HEK293 (cell line): ENCODE measurements around the gene SPRY4.

Source experiments
- BCL11A ChIP-seq: fragments of 450-650 bp; formaldehyde crosslinking; IDR thresholded peaks from 2 replicates; pipeline ENCODE4 v1.5.1; 2016; ENCODE audit warnings: low read depth, missing biosample characterization, missing genetic modification characterization
- EGR2 ChIP-seq: fragments of 450-650 bp; formaldehyde crosslinking; IDR thresholded peaks from 2 replicates; pipeline ENCODE4 v1.5.1; 2016; ENCODE audit warnings: low read depth, missing biosample characterization, missing genetic modification characterization
- GLI2 ChIP-seq: fragments of 450-650 bp; formaldehyde crosslinking; IDR thresholded peaks from 2 replicates; pipeline ENCODE4; 2017; ENCODE audit warnings: missing biosample characterization, missing genetic modification characterization, low read depth, borderline replicate concordance
- KLF16 ChIP-seq: fragments of 450-650 bp; formaldehyde crosslinking; IDR thresholded peaks from 2 replicates; pipeline ENCODE4 v1.5.1; 2017; ENCODE audit warnings: missing biosample characterization, missing genetic modification characterization
- KLF7 ChIP-seq: fragments of 450-650 bp; formaldehyde crosslinking; IDR thresholded peaks from 2 replicates; pipeline ENCODE4 v1.5.1; 2016; ENCODE audit warnings: missing biosample characterization, missing genetic modification characterization, borderline replicate concordance
- OSR2 ChIP-seq: fragments of 450-650 bp; formaldehyde crosslinking; IDR thresholded peaks from 2 replicates; pipeline ENCODE4 v1.5.1; 2016; ENCODE audit warnings: missing biosample characterization, missing genetic modification characterization
- OVOL3 ChIP-seq: fragments of 450-650 bp; formaldehyde crosslinking; IDR thresholded peaks from 2 replicates; pipeline ENCODE4 v1.5.1; 2016; ENCODE audit warnings: missing biosample characterization, missing genetic modification characterization
- SP2 ChIP-seq: fragments of 450-650 bp; formaldehyde crosslinking; IDR thresholded peaks from 2 replicates; pipeline ENCODE4 v1.5.1; 2016; ENCODE audit warnings: missing biosample characterization, missing genetic modification characterization
- TRIM28 ChIP-seq: IDR thresholded peaks from 2 replicates; pipeline ENCODE4 v1.6.1; 2011; ENCODE audit warnings: low read length, control low read depth, borderline replicate concordance
- YY1 ChIP-seq: fragments of 450-650 bp; formaldehyde crosslinking; IDR thresholded peaks from 2 replicates; pipeline ENCODE4 v1.5.1; 2018; ENCODE audit warnings: missing biosample characterization, missing genetic modification characterization
- ZEB2 ChIP-seq: fragments of 450-650 bp; formaldehyde crosslinking; IDR thresholded peaks from 2 replicates; pipeline ENCODE4 v1.5.1; 2016; ENCODE audit warnings: missing biosample characterization, missing genetic modification characterization
- ZFP41 ChIP-seq: fragments of 450-650 bp; formaldehyde crosslinking; IDR thresholded peaks from 2 replicates; pipeline ENCODE4 v1.5.1; 2016; ENCODE audit warnings: missing biosample characterization, missing genetic modification characterization, borderline replicate concordance
- ZNF114 ChIP-seq: fragments of 450-650 bp; formaldehyde crosslinking; IDR thresholded peaks from 2 replicates; pipeline ENCODE4 v1.5.0; 2017; ENCODE audit warnings: missing biosample characterization, missing genetic modification characterization
- ZNF335 ChIP-seq: fragments of 450-650 bp; formaldehyde crosslinking; conservative IDR thresholded peaks from 2 replicates; pipeline ENCODE4 v1.5.1; 2016; ENCODE audit warnings: missing biosample characterization, missing genetic modification characterization
- ZNF37A ChIP-seq: fragments of 450-650 bp; IDR thresholded peaks from 2 replicates; pipeline ENCODE4 v1.5.1; 2018; ENCODE audit warnings: missing biosample characterization, missing genetic modification characterization
- ZNF501 ChIP-seq: fragments of 450-650 bp; formaldehyde crosslinking; IDR thresholded peaks from 2 replicates; pipeline ENCODE4 v1.5.1; 2016; ENCODE audit warnings: missing biosample characterization, missing genetic modification characterization
- ZNF600 ChIP-seq: fragments of 450-650 bp; formaldehyde crosslinking; IDR thresholded peaks from 2 replicates; pipeline ENCODE4 v1.5.1; 2016; ENCODE audit warnings: missing biosample characterization, missing genetic modification characterization
- ZNF629 ChIP-seq: fragments of 450-650 bp; formaldehyde crosslinking; IDR thresholded peaks from 2 replicates; pipeline ENCODE4 v1.5.1; 2017; ENCODE audit warnings: missing biosample characterization, missing genetic modification characterization
- ZNF670 ChIP-seq: fragments of 450-650 bp; formaldehyde crosslinking; IDR thresholded peaks from 2 replicates; pipeline ENCODE4 v1.5.1; 2016; ENCODE audit warnings: missing biosample characterization, missing genetic modification characterization, low read depth
- ZSCAN30 ChIP-seq: fragments of 450-650 bp; IDR thresholded peaks from 2 replicates; pipeline ENCODE4 v1.5.1; 2018; ENCODE audit warnings: missing biosample characterization, mild to moderate bottlenecking, missing genetic modification characterization, moderate library complexity
- TF ChIP-seq, protein P1 (sequence below): fragments of 450-650 bp; IDR thresholded peaks from 2 replicates; pipeline ENCODE4 v1.5.1; 2018; ENCODE audit warnings: missing biosample characterization, missing genetic modification characterization
- TF ChIP-seq, protein P2 (sequence below): fragments of 450-650 bp; formaldehyde crosslinking; IDR thresholded peaks from 2 replicates; pipeline ENCODE4 v1.5.1; 2016; ENCODE audit warnings: missing biosample characterization, missing genetic modification characterization
- TF ChIP-seq, protein P3 (sequence below): fragments of 450-650 bp; formaldehyde crosslinking; IDR thresholded peaks from 2 replicates; pipeline ENCODE4 v1.5.1; 2016; ENCODE audit warnings: missing biosample characterization, missing genetic modification characterization
- TF ChIP-seq, protein P4 (sequence below): fragments of 450-650 bp; formaldehyde crosslinking; IDR thresholded peaks from 2 replicates; pipeline ENCODE4 v1.5.1; 2016; ENCODE audit warnings: missing biosample characterization, missing genetic modification characterization
- TF ChIP-seq, protein P5 (sequence below): fragments of 450-650 bp; IDR thresholded peaks from 2 replicates; pipeline ENCODE4 v1.5.1; 2018; ENCODE audit warnings: missing biosample characterization, mild to moderate bottlenecking, missing genetic modification characterization
- TF ChIP-seq, protein P6 (sequence below): fragments of 450-650 bp; formaldehyde crosslinking; IDR thresholded peaks from 2 replicates; pipeline ENCODE4 v1.5.1; 2016; ENCODE audit warnings: missing biosample characterization, missing genetic modification characterization
- TF ChIP-seq, protein P7 (sequence below): fragments of 450-650 bp; formaldehyde crosslinking; IDR thresholded peaks from 2 replicates; pipeline ENCODE4; 2016; ENCODE audit warnings: missing biosample characterization, missing genetic modification characterization

SPRY4 gene

DNA sequence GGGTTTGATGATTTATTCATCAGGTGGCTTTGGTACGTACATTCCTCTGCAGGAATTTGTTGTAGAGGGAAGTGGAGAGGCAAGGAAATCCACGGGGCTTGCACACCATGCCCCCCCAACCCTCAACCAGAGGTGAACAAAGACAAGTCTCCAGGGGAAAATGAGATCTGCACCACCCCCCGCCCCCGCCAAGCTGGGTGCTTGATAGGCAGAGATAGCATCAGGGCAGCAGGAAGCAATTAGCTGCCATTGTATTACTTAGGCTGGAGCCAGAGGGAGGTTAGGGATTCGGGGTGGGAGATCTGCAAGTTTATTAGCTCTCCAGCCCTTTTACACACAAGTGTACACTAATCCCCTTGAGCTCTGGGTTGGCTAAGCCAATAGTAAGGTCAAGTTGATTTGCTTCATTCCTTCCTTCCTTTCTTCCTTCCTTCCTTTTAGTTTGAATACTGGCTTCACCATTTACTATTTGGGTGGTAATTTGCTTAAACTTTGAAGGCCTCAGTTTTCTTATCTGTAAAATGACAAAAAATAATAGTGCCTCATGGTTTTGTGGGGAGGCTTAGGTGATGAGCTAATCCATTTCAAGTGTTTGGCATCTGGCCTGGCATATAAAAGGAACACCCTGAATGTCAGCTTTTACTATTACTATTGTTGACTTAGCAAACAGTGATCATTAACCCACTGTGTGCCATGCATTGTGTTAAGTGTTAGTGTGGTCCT, 34.1 kb downstream of the SPRY4 start (continued):
- TF ChIP-seq, protein P1, sequence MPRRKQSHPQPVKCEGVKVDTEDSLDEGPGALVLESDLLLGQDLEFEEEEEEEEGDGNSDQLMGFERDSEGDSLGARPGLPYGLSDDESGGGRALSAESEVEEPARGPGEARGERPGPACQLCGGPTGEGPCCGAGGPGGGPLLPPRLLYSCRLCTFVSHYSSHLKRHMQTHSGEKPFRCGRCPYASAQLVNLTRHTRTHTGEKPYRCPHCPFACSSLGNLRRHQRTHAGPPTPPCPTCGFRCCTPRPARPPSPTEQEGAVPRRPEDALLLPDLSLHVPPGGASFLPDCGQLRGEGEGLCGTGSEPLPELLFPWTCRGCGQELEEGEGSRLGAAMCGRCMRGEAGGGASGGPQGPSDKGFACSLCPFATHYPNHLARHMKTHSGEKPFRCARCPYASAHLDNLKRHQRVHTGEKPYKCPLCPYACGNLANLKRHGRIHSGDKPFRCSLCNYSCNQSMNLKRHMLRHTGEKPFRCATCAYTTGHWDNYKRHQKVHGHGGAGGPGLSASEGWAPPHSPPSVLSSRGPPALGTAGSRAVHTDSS = 0 out of 2 replicates have a peak, but pooled peaks have one; percentile 21
- TF ChIP-seq OVOL3 (tag by site-specific recombination) (peak; percentile 12; the same call in 1 of the 2 replicates), ZFP41 (tag by site-specific recombination) (no peak), ZNF670 (tag by site-specific recombination) (no peak), ZNF629 (tag by site-specific recombination) (peak; percentile 79), ZEB2 (peak; percentile 82), GLI2 (tag by site-specific recombination) (peak; percentile 70; the same call in 1 of the 2 replicates), ZNF335 (tag by site-specific recombination) (peak; percentile 40; the same call in 1 of the 2 replicates), ZNF501 (tag by site-specific recombination) (0 out of 2 replicates have a peak, but pooled peaks have one; percentile 28), ZNF37A (tag by site-specific recombination) (0 out of 2 replicates have a peak, but pooled peaks have one; percentile 16), OSR2 (peak; percentile 79), YY1 (peak; percentile 63; the same call in 1 of the 2 replicates), KLF7 (tag by site-specific recombination) (0 out of 2 replicates have a peak, but pooled peaks have one; percentile 25), ZSCAN30 (tag by site-specific recombination) (peak; percentile 35; the same call in 1 of the 2 replicates), BCL11A (0 out of 2 replicates have a peak, but pooled peaks have one; percentile 7), TRIM28 (peak; percentile 70; the same call in 1 of the 2 replicates), KLF16 (tag by site-specific recombination) (no peak), ZNF600 (peak; percentile 86), SP2 (tag by site-specific recombination) (peak; percentile 36; the same call in 1 of the 2 replicates), EGR2 (tag by site-specific recombination) (peak; percentile 76), ZNF114 (tag by site-specific recombination) (no peak)
- TF ChIP-seq, protein P2, sequence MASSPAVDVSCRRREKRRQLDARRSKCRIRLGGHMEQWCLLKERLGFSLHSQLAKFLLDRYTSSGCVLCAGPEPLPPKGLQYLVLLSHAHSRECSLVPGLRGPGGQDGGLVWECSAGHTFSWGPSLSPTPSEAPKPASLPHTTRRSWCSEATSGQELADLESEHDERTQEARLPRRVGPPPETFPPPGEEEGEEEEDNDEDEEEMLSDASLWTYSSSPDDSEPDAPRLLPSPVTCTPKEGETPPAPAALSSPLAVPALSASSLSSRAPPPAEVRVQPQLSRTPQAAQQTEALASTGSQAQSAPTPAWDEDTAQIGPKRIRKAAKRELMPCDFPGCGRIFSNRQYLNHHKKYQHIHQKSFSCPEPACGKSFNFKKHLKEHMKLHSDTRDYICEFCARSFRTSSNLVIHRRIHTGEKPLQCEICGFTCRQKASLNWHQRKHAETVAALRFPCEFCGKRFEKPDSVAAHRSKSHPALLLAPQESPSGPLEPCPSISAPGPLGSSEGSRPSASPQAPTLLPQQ (tag by site-specific recombination) = peak; percentile 49
- TF ChIP-seq, protein P3, sequence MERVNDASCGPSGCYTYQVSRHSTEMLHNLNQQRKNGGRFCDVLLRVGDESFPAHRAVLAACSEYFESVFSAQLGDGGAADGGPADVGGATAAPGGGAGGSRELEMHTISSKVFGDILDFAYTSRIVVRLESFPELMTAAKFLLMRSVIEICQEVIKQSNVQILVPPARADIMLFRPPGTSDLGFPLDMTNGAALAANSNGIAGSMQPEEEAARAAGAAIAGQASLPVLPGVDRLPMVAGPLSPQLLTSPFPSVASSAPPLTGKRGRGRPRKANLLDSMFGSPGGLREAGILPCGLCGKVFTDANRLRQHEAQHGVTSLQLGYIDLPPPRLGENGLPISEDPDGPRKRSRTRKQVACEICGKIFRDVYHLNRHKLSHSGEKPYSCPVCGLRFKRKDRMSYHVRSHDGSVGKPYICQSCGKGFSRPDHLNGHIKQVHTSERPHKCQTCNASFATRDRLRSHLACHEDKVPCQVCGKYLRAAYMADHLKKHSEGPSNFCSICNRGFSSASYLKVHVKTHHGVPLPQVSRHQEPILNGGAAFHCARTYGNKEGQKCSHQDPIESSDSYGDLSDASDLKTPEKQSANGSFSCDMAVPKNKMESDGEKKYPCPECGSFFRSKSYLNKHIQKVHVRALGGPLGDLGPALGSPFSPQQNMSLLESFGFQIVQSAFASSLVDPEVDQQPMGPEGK (tag by site-specific recombination) = peak; percentile 56; the same call in 1 of the 2 replicates
- TF ChIP-seq, protein P4, sequence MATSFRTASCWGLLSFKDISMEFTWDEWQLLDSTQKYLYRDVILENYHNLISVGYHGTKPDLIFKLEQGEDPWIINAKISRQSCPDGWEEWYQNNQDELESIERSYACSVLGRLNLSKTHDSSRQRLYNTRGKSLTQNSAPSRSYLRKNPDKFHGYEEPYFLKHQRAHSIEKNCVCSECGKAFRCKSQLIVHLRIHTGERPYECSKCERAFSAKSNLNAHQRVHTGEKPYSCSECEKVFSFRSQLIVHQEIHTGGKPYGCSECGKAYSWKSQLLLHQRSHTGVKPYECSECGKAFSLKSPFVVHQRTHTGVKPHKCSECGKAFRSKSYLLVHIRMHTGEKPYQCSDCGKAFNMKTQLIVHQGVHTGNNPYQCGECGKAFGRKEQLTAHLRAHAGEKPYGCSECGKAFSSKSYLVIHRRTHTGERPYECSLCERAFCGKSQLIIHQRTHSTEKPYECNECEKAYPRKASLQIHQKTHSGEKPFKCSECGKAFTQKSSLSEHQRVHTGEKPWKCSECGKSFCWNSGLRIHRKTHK = no peak
- TF ChIP-seq, protein P5, sequence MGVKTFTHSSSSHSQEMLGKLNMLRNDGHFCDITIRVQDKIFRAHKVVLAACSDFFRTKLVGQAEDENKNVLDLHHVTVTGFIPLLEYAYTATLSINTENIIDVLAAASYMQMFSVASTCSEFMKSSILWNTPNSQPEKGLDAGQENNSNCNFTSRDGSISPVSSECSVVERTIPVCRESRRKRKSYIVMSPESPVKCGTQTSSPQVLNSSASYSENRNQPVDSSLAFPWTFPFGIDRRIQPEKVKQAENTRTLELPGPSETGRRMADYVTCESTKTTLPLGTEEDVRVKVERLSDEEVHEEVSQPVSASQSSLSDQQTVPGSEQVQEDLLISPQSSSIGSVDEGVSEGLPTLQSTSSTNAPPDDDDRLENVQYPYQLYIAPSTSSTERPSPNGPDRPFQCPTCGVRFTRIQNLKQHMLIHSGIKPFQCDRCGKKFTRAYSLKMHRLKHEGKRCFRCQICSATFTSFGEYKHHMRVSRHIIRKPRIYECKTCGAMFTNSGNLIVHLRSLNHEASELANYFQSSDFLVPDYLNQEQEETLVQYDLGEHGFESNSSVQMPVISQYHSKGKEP = peak; percentile 30; the same call in 1 of the 2 replicates
- TF ChIP-seq, protein P6, sequence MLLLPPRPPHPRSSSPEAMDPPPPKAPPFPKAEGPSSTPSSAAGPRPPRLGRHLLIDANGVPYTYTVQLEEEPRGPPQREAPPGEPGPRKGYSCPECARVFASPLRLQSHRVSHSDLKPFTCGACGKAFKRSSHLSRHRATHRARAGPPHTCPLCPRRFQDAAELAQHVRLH (tag by site-specific recombination) = peak; percentile 63
- TF ChIP-seq, protein P7, sequence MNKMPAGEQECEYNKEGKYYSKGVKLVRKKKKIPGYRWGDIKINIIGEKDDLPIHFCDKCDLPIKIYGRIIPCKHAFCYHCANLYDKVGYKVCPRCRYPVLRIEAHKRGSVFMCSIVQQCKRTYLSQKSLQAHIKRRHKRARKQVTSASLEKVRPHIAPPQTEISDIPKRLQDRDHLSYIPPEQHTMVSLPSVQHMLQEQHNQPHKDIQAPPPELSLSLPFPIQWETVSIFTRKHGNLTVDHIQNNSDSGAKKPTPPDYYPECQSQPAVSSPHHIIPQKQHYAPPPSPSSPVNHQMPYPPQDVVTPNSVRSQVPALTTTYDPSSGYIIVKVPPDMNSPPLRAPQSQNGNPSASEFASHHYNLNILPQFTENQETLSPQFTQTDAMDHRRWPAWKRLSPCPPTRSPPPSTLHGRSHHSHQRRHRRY (tag by site-specific recombination) = no peak
